Measurements from ENCODE around the gene NCKAP5.

NCKAP5 gene

DNA sequence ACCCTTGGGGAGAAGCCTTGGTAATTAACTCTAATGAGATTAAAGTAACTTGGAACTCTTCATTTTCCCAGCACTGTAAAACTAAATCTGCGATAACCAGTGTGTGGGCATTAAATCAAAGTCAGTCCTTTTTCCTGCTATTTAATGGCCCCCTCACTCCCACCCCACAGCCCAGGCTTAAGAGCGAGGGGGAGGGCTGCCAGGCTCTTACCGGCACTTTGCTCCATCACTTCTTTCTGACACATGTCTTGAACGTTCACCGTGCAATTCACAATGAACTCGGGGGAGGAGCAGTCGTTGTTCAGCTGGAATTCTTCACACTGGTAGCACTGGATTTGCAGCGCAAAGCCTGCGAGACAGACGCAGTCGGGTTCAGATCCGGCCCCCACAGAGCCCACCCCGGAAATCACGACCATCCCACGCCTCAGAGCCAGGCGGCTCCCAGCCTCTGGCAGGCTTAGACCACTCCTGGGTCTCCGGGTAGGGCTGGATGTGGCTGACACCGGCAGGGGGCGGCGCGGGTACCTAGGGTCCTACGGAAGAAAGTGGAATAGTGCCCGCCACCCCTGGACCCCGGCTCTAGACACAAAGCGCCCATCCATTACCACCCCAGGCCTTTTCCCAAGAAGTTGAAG lies 900.0 kb downstream of the NCKAP5 start:
- no peak for TF ChIP-seq CTCF (IDR thresholded peaks at IDR 0.05; ENCODE audit: borderline replicate concordance, control extremely low read depth, extremely low read depth, insufficient read depth, missing control alignments)
- in situ Hi-C loops (cut with MboI; ENCODE audit: low sequenced_read_pairs, unreplicated experiment) = loop anchor here (25.0 kb wide), 1 partner anchor 494 kb away; no protein-coding TSS in a partner anchor
- DNase-seq (ENCODE audit: low spot score) = no peak

DNA sequence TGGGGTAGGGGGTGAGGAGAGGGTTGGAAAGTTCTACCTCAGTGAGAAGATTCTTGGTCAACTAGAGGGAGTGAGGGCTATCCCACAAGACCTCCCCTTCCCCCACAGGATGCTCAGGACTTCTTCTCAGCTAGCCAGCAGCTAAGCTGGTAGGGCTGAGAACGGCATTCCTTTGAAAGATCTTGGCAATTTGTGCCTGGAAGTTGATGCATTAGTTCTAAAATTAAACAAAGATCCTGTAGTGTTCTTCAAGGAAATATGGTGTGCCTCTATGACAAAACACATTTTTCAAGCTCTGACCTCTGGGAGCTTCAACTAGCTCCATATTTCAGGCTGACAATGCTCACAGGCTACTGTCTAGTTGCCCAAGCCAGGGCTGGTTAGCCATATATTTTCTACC lies 900.6 kb downstream of the NCKAP5 start:
- in situ Hi-C loops (cut with MboI; ENCODE audit: low sequenced_read_pairs, unreplicated experiment) = loop anchor here (25.0 kb wide), 1 partner anchor 495 kb away; no protein-coding TSS in a partner anchor
- DNase-seq (ENCODE audit: low spot score) = no peak
- TF ChIP-seq CTCF (IDR thresholded peaks at IDR 0.05; ENCODE audit: borderline replicate concordance, control extremely low read depth, extremely low read depth, insufficient read depth, missing control alignments) = no peak

- no peak for TF ChIP-seq CTCF (IDR thresholded peaks at IDR 0.05; ENCODE audit: borderline replicate concordance, control extremely low read depth, extremely low read depth, insufficient read depth, missing control alignments)
- in situ Hi-C loops (cut with MboI; ENCODE audit: low sequenced_read_pairs, unreplicated experiment) = loop anchor here (25.0 kb wide), 1 partner anchor 497 kb away; no protein-coding TSS in a partner anchor
- DNase-seq (ENCODE audit: low spot score) = no peak
Measured at GRCh38 chr2:132665401-132666140, 902.7 kb downstream of the NCKAP5 start.

- in situ Hi-C loops (cut with MboI; ENCODE audit: low sequenced_read_pairs, unreplicated experiment) = loop anchor here (25.0 kb wide), 1 partner anchor 498 kb away; no protein-coding TSS in a partner anchor
- TF ChIP-seq CTCF (IDR thresholded peaks at IDR 0.05; ENCODE audit: borderline replicate concordance, control extremely low read depth, extremely low read depth, insufficient read depth, missing control alignments) = no peak
- DNase-seq (ENCODE audit: low spot score) = no peak
Measured at GRCh38 chr2:132664096-132664495, 904.2 kb downstream of the NCKAP5 start.

DNA sequence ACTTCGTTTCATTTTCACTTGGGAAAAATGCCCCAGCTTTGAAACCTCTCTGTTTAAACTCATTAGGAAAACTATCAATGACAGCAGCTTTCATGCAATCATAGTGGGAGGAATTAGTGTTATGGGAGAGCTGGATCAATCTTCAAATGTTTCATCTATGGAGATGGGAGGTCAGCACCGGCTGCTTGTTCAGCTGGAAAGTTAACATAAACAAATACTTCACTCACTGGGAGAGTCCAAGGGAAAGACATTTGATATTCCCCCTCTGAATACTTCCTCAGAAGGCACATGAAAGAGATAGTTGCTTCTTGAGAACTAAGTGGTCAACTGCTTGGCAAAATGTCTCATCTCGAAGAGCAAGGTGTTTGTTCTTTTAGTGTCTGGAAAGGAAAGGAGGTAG lies 905.5 kb downstream of the NCKAP5 start:
- no peak for TF ChIP-seq CTCF (IDR thresholded peaks at IDR 0.05; ENCODE audit: borderline replicate concordance, control extremely low read depth, extremely low read depth, insufficient read depth, missing control alignments)
- in situ Hi-C loops (cut with MboI; ENCODE audit: low sequenced_read_pairs, unreplicated experiment) = loop anchor here (25.0 kb wide), 1 partner anchor 500 kb away; no protein-coding TSS in a partner anchor
- no peak for DNase-seq (ENCODE audit: low spot score)

GRCh38 chr2:132659331-132659730 lies 908.9 kb downstream of the NCKAP5 start:
- in situ Hi-C loops (cut with MboI; ENCODE audit: low sequenced_read_pairs, unreplicated experiment) = loop anchor here (25.0 kb wide), 1 partner anchor 503 kb away; no protein-coding TSS in a partner anchor
- no peak for TF ChIP-seq CTCF (IDR thresholded peaks at IDR 0.05; ENCODE audit: borderline replicate concordance, control extremely low read depth, extremely low read depth, insufficient read depth, missing control alignments)
- no peak for DNase-seq (ENCODE audit: low spot score)
